Trophoblast cell (in vitro differentiated cells and primary cell): ENCODE data around the gene ZBTB2.

Source experiments
- DNase-seq, 2 donors: peaks; one replicate each; pipeline ENCODE4 v3.0.0-alpha.2; 2016
- H2AFZ ChIP-seq: 2 replicates; pipeline ENCODE4 v1.6.1; 2013; ENCODE audit warnings: low read length, moderate library complexity, mild to moderate bottlenecking; ENCODE audit not compliant: insufficient read depth, poor library complexity
- H2AK5ac ChIP-seq: 2 replicates; pipeline ENCODE4 v1.6.1; 2013; ENCODE audit warnings: mild to moderate bottlenecking, low read length
- H2BK120ac ChIP-seq: 2 replicates; pipeline ENCODE4 v1.6.1; 2013; ENCODE audit warnings: low read length, mild to moderate bottlenecking, moderate library complexity; ENCODE audit not compliant: insufficient read depth, poor library complexity
- H2BK12ac ChIP-seq: 2 replicates; pipeline ENCODE4 v1.6.1; 2013; ENCODE audit warnings: mild to moderate bottlenecking, low read length, moderate library complexity
- H2BK5ac ChIP-seq: 2 replicates; pipeline ENCODE4 v1.6.1; 2013; ENCODE audit warnings: low read length, low read depth, moderate library complexity, mild to moderate bottlenecking; ENCODE audit not compliant: poor library complexity
- H3K14ac ChIP-seq: 2 replicates; pipeline ENCODE4 v1.6.1; 2013; ENCODE audit warnings: mild to moderate bottlenecking, low read length
- H3K18ac ChIP-seq: 2 replicates; pipeline ENCODE4 v1.6.1; 2013; ENCODE audit warnings: mild to moderate bottlenecking, low read length
- H3K23ac ChIP-seq: 2 replicates; pipeline ENCODE4 v1.6.1; 2013; ENCODE audit warnings: low read length
- H3K27ac ChIP-seq: 2 replicates; pipeline ENCODE4 v1.5.1; 2013; ENCODE audit warnings: low read depth, mild to moderate bottlenecking, inconsistent platforms, low read length, moderate library complexity
- H3K27me3 ChIP-seq: 2 replicates; pipeline ENCODE4 v1.6.1; 2013; ENCODE audit warnings: inconsistent platforms, mild to moderate bottlenecking, low read length, moderate library complexity; ENCODE audit not compliant: insufficient read depth
- H3K36me3 ChIP-seq, 2 experiments: 1 replicate in 1 of 2; 2 replicates in 1 of 2; pipeline ENCODE4 v1.6.1; 2013; ENCODE audit warnings: low read length in 2 of 2, mild to moderate bottlenecking in 2 of 2, moderate library complexity in 1 of 2; ENCODE audit not compliant: insufficient read depth in 2 of 2, control insufficient read depth in 1 of 2
- H3K4ac ChIP-seq: 2 replicates; pipeline ENCODE4 v1.6.1; 2013; ENCODE audit warnings: low read depth, mild to moderate bottlenecking, low read length, moderate library complexity
- H3K4me1 ChIP-seq, 2 experiments: 1 replicate in 1 of 2; 2 replicates in 1 of 2; pipeline ENCODE4 v1.6.1; 2013; ENCODE audit warnings: low read length in 2 of 2, mild to moderate bottlenecking in 2 of 2, moderate library complexity in 1 of 2; ENCODE audit not compliant: insufficient read depth in 2 of 2, control insufficient read depth in 1 of 2
- H3K4me2 ChIP-seq: 2 replicates; pipeline ENCODE4 v1.6.1; 2013; ENCODE audit warnings: inconsistent platforms, mild to moderate bottlenecking, low read length, moderate library complexity
- H3K4me3 ChIP-seq: 2 replicates; pipeline ENCODE4 v1.5.1; 2013; ENCODE audit warnings: mild to moderate bottlenecking, low read depth, low read length, inconsistent platforms
- H3K79me1 ChIP-seq: one replicate; pipeline ENCODE4 v1.6.1; 2013; ENCODE audit warnings: low read length
- H3K79me2 ChIP-seq: 2 replicates; pipeline ENCODE4 v1.6.1; 2013; ENCODE audit warnings: low read length, mild to moderate bottlenecking; ENCODE audit not compliant: control insufficient read depth, insufficient read depth, poor library complexity
- H3K9ac ChIP-seq: 2 replicates; pipeline ENCODE4 v1.6.1; 2013; ENCODE audit warnings: mild to moderate bottlenecking, low read length
- H3K9me3 ChIP-seq: 2 replicates; pipeline ENCODE4 v1.6.1; 2013; ENCODE audit warnings: low read depth, mild to moderate bottlenecking, control low read depth, inconsistent platforms, low read length; ENCODE audit not compliant: insufficient read depth
- H4K12ac ChIP-seq: 2 replicates; pipeline ENCODE4 v1.6.1; 2013; ENCODE audit warnings: low read depth, mild to moderate bottlenecking, low read length, moderate library complexity
- H4K8ac ChIP-seq: 2 replicates; pipeline ENCODE4 v1.6.1; 2013; ENCODE audit warnings: low read depth, mild to moderate bottlenecking, low read length, moderate library complexity
- H4K91ac ChIP-seq: one replicate; pipeline ENCODE4 v1.6.1; 2013; ENCODE audit warnings: low read depth, mild to moderate bottlenecking, low read length, moderate library complexity
- WGBS: extraction: QIAGEN DNeasy Blood & Tissue Kit; methylation state at CpG from one replicate; pipeline ENCODE4 v1.1.7; 2013; ENCODE audit warnings: missing lambda C conversion rate; ENCODE audit not compliant: insufficient read length, insufficient coverage; ENCODE audit errors: extremely low coverage; 5-methylcytosine and 5-hydroxymethylcytosine counted together

ZBTB2 gene

DNA sequence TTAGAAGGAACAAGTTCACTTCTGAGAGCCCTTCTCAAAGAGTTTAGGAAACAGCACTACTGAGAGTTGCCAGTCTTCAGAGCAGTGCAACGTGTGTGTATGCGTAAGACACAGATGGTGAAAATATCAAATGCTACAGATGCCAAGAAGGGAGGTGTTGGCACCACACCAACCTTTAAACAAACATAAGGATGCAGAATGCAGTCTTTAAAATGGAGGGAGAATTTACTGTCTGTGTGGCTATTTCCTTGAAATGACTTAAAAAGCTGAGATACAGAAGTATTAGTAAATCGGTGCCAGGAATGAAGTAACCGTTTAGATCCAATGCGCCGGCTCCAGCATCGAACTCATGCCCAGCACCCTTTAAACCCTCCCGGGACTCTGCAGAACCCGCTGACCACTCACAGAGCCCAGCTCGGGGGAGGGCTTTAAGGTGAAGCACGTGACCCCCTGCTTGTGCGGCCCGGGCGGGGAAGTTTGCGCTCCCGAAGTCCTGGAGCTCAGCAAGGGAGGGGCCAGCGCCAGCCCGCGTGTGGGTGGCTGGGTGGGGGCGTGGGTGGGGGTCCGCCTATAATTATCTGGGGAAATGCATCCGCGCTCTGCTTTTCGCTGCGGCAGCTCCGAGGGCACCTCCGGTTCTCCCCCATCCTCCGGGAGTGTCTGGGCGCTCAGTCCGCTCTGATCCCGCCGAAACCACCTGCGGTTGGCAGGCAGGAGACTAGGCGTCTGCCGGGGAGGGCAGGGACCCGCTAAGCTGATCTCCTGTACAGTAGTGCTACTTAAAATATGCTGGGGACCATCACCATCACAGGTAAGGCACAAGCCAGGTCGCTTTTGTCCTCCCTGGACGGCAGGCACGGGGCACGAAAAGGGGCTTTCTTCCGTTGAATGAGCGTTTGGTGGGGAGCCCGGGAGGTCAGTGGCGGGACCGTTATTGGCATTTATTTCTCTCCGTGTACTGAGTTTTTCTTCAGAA lies 66.0 kb downstream of the ZBTB2 start:
- H3K9me3 ChIP-seq = no peaks in the 10 kb centered on the region
- no peak overlapping the region for H2BK12ac ChIP-seq
- no peak overlapping the region for H2AFZ ChIP-seq
- no peaks in the 10 kb centered on the region for H3K36me3 ChIP-seq
- H3K27me3 ChIP-seq = no peaks in the 10 kb centered on the region
- H2BK5ac ChIP-seq = no peak overlapping the region
- H3K79me1 ChIP-seq = no peaks in the 10 kb centered on the region
- H2AK5ac ChIP-seq = no peak overlapping the region
- no peak overlapping the region for H4K12ac ChIP-seq
- H4K8ac ChIP-seq = peak overlapping the region; percentile 8
- no peak overlapping the region for H3K27ac ChIP-seq
- no peak overlapping the region for H3K23ac ChIP-seq
- DNase-seq = peak in 1 of 2 donors; percentile 14
- H3K4me2 ChIP-seq = peak overlapping the region; percentile 79
- H3K18ac ChIP-seq = peak overlapping the region; percentile 25
- H3K4me3 ChIP-seq = peak overlapping the region; percentile 64
- no peak overlapping the region for H2BK120ac ChIP-seq
- H3K9ac ChIP-seq = peak overlapping the region; percentile 69
- H3K79me2 ChIP-seq = no peaks in the 10 kb centered on the region
- no peak overlapping the region for H3K4ac ChIP-seq
- WGBS = no CpG with 5 or more reads among the region's 46 CpGs
- peaks cover 0 to 4% of the 10 kb centered on the region in 2 experiments for H3K4me1 ChIP-seq
- no peak overlapping the region for H4K91ac ChIP-seq
- H3K14ac ChIP-seq = no peak overlapping the region

- Histone ChIP-seq H4K12ac (no peak overlapping the region), H2BK5ac (no peak overlapping the region), H3K36me3 (no peaks in the 10 kb centered on the region), H3K4me2 (no peak overlapping the region), H3K79me2 (no peaks in the 10 kb centered on the region), H3K79me1 (no peaks in the 10 kb centered on the region), H3K27ac (no peak overlapping the region), H4K91ac (no peak overlapping the region), H4K8ac (no peak overlapping the region), H3K14ac (no peak overlapping the region), H3K4me3 (no peak overlapping the region), H3K9ac (no peak overlapping the region), H2BK12ac (no peak overlapping the region), H2BK120ac (no peak overlapping the region), H3K27me3 (no peaks in the 10 kb centered on the region), H3K4ac (no peak overlapping the region), H3K9me3 (peaks cover 2% of the 10 kb centered on the region), H3K18ac (no peak overlapping the region), H2AK5ac (no peak overlapping the region), H2AFZ (no peak overlapping the region), H3K4me1 (peaks cover 0 to 4% of the 10 kb centered on the region in 2 experiments), H3K23ac (no peak overlapping the region)
- DNase-seq = no peak
- no CpG with 5 or more reads among the region's 6 CpGs for WGBS
These were observed 66.9 kb downstream of the ZBTB2 start for GRCh38 chr6:151324488-151324825.

- Histone ChIP-seq H4K12ac (no peak overlapping the region), H2BK12ac (no peak overlapping the region), H3K27ac (no peak overlapping the region), H2BK5ac (no peak overlapping the region), H3K4me2 (no peak overlapping the region), H3K4me3 (no peak overlapping the region), H3K36me3 (no peaks in the 10 kb centered on the region), H3K23ac (no peak overlapping the region), H2AK5ac (no peak overlapping the region), H2AFZ (no peak overlapping the region), H3K27me3 (no peaks in the 10 kb centered on the region), H4K91ac (no peak overlapping the region), H3K79me1 (no peaks in the 10 kb centered on the region), H3K4ac (no peak overlapping the region), H3K9me3 (peaks cover 2% of the 10 kb centered on the region), H3K4me1 (peaks cover 0 to 4% of the 10 kb centered on the region in 2 experiments), H3K79me2 (no peaks in the 10 kb centered on the region), H3K18ac (no peak overlapping the region), H4K8ac (no peak overlapping the region), H2BK120ac (no peak overlapping the region), H3K14ac (no peak overlapping the region), H3K9ac (no peak overlapping the region)
- DNase-seq = peak; percentile 77 to 88
- whole genome bisulfite sequencing = no CpG with 5 or more reads among the region's 12 CpGs
These were observed 67.4 kb downstream of the ZBTB2 start for GRCh38 chr6:151323791-151324487.

- Histone ChIP-seq H3K4me2 (no peak overlapping the region), H3K27ac (no peak overlapping the region), H2BK5ac (no peak overlapping the region), H3K9ac (no peak overlapping the region), H3K14ac (no peak overlapping the region), H3K4ac (no peak overlapping the region), H3K79me1 (no peaks in the 10 kb centered on the region), H3K36me3 (no peaks in the 10 kb centered on the region), H3K18ac (no peak overlapping the region), H3K23ac (no peak overlapping the region), H3K27me3 (no peaks in the 10 kb centered on the region), H3K4me1 (peaks cover 0 to 6% of the 10 kb centered on the region in 2 experiments), H2BK12ac (no peak overlapping the region), H2BK120ac (no peak overlapping the region), H2AK5ac (no peak overlapping the region), H3K9me3 (peaks cover 2% of the 10 kb centered on the region), H4K8ac (no peak overlapping the region), H2AFZ (no peak overlapping the region), H4K91ac (no peak overlapping the region), H4K12ac (no peak overlapping the region), H3K4me3 (no peak overlapping the region), H3K79me2 (no peaks in the 10 kb centered on the region)
- peak in 1 of 2 donors; percentile 82 for DNase-seq
- WGBS = no CpG with 5 or more reads among the region's 9 CpGs
These were observed 68.8 kb downstream of the ZBTB2 start for GRCh38 chr6:151322570-151322969.
